ENCODE measurements around the gene SLC6A15. TPM values are rescaled to one million over a fixed set of nuclear protein-coding genes. Genes with fewer than 3 reads are reported as not detected.

SLC6A15 gene
- total and polyA plus RNA-seq, 2 experiments from 2014 or later = 1.0 to 1.2 TPM

DNA sequence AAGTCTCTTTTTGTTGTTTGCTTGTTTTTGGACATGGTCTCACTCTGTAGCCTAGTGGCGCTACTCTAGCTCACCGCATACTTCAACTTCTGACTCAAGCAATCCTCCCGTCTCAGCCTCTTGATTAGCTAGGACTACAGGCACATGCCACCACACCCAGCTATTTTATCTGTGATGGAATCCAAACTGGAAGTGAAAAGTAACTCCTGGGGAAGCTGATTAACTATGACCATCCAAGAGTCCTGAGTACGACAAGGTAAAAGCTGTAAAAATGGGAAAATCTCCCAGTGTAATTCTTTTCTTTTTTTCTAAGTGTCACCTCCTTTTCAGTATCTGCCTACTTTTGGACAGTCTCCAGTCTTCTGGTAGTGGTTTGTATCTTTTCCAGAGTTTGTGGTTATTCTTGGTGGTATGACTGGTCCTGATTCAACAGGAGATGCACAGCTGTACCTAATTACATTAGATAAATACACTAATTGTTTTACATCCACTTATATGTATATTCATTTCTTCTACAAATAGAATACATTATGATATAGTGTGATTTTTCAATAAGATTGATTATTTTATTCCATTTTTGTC, 97.8 kb downstream of the SLC6A15 start:
- TF ChIP-seq, protein P1, sequence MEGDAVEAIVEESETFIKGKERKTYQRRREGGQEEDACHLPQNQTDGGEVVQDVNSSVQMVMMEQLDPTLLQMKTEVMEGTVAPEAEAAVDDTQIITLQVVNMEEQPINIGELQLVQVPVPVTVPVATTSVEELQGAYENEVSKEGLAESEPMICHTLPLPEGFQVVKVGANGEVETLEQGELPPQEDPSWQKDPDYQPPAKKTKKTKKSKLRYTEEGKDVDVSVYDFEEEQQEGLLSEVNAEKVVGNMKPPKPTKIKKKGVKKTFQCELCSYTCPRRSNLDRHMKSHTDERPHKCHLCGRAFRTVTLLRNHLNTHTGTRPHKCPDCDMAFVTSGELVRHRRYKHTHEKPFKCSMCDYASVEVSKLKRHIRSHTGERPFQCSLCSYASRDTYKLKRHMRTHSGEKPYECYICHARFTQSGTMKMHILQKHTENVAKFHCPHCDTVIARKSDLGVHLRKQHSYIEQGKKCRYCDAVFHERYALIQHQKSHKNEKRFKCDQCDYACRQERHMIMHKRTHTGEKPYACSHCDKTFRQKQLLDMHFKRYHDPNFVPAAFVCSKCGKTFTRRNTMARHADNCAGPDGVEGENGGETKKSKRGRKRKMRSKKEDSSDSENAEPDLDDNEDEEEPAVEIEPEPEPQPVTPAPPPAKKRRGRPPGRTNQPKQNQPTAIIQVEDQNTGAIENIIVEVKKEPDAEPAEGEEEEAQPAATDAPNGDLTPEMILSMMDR (IDR thresholded peaks at IDR 0.05; ENCODE audit: low read depth, low read length) = no peak
- Histone ChIP-seq H3K4me1 (ENCODE audit: low read depth) (peaks cover 5% of the 10 kb centered on the region), H3K27ac (no peak overlapping the region), H3K27me3 (no peaks in the 10 kb centered on the region), H3K9me3 (ENCODE audit: low read depth) (no peaks in the 10 kb centered on the region), H3K36me3 (no peaks in the 10 kb centered on the region), H3K4me3 (no peak overlapping the region)
- DNase-seq (ENCODE audit: low read depth in 1 of 2, low spot score in 1 of 2) = no peak

DNA sequence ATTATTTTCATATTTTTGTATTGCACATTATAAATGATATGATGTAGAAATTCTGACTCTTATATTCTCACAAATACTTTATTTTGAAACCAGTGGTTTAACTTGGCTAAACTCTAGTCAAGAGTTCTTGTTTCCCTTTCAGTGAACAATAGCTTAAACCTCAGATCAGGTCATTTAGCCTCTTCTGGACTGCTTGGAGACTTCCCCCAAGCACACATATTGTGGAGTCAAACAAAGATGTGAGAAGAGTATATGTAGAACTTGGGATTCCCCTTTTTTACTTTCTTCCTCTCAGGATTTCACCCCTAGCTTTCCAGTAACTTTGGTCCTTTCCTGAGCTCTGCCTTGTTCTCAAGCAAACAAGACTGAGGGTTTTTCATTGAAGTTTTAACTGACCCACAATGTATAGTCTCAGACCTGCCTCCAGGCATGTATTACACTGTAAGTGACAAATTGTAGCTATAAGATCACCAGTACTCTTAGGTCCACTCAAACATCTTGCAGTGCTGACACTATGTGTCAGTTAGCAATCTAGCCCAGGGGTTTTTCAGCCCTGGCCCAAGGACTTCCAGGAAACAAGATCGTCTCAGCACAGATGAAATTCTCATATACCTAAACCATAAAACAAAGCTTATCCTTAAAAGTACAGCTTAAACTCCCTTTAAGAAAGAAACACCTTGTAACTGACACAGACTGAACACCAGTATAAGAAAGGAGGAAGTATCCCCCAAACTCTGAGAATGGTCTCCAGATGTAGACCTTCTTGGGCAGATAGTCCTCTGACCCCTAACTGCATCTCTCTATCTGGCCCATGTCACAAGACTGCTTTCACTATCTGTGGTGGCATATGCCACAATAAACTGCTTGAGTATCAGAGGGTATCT, 98.6 kb downstream of the SLC6A15 start:
- peak overlapping the region; percentile 3 for H3K27ac ChIP-seq
- no peaks in the 10 kb centered on the region for H3K27me3 ChIP-seq
- DNase-seq (ENCODE audit: low read depth in 1 of 2, low spot score in 1 of 2) = no peak
- H3K4me1 ChIP-seq (ENCODE audit: low read depth) = peaks cover 12% of the 10 kb centered on the region
- TF ChIP-seq, protein P1 (IDR thresholded peaks at IDR 0.05; ENCODE audit: low read depth, low read length) = no peak
- no peaks in the 10 kb centered on the region for H3K36me3 ChIP-seq
- no peak overlapping the region for H3K4me3 ChIP-seq
- no peaks in the 10 kb centered on the region for H3K9me3 ChIP-seq (ENCODE audit: low read depth)

DNA sequence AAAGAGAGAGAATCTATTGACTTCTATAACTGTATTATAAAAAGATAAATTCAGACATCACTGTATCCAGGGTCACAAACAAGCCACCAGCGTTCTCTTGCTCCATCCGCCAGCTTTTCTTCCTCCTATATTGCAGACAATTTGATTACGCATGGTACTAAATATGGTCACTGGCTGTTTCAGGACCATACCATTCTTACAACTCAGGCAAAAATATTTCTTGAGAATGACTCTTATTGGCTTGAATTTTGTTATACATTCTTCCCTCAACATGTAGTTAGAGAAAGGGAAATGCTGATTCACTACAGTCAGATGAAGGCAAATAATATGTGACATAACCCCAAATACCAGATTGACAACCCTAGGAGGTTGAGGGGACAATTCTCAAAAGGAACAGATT, 101.3 kb downstream of the SLC6A15 start:
- H3K4me1 ChIP-seq (ENCODE audit: low read depth) = peaks cover 29% of the 10 kb centered on the region
- H3K36me3 ChIP-seq = no peaks in the 10 kb centered on the region
- no peaks in the 10 kb centered on the region for H3K27me3 ChIP-seq
- no peak overlapping the region for H3K27ac ChIP-seq
- TF ChIP-seq, protein P1 (IDR thresholded peaks at IDR 0.05; ENCODE audit: low read depth, low read length) = no peak
- DNase-seq (ENCODE audit: low read depth in 1 of 2, low spot score in 1 of 2) = no peak
- H3K4me3 ChIP-seq = no peak overlapping the region
- H3K9me3 ChIP-seq (ENCODE audit: low read depth) = no peaks in the 10 kb centered on the region

DNA sequence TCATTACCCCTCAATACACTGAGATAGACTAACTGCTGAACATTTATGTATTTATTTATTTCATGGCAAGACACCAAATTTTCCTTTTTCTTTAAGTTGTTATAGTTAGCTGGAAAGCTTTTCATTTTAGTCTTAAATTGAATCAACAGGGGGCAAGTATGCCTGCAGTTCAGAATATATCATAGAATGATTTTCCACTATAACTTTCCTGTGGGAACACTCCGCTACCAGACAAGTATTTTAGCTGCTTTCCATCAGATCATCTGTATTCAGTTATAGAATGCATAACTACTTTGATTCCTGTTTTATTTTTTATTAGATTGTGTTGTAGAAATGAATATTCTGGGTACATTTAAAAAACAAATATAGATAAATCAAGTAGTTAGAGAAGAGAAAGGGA, 102.0 kb downstream of the SLC6A15 start:
- Histone ChIP-seq H3K4me3 (no peak overlapping the region), H3K27ac (no peak overlapping the region), H3K36me3 (no peaks in the 10 kb centered on the region), H3K27me3 (no peaks in the 10 kb centered on the region), H3K4me1 (ENCODE audit: low read depth) (peaks cover 29% of the 10 kb centered on the region), H3K9me3 (ENCODE audit: low read depth) (no peaks in the 10 kb centered on the region)
- TF ChIP-seq, protein P1 (IDR thresholded peaks at IDR 0.05; ENCODE audit: low read depth, low read length) = no peak
- no peak for DNase-seq (ENCODE audit: low read depth in 1 of 2, low spot score in 1 of 2)

Other genes starting within 250 kb of the SLC6A15 start
- gene TSPAN19, start 123.5 kb upstream of the SLC6A15 start, total RNA-seq = 0.06 and 0.74 TPM in 2 replicates
- 0.95 and 1.9 TPM in 2 replicates for gene TSPAN19, start 123.5 kb upstream of the SLC6A15 start, polyA plus RNA-seq
- gene LRRIQ1, start 123.6 kb upstream of the SLC6A15 start, total RNA-seq = 0.18 and 2.0 TPM in 2 replicates
- gene LRRIQ1, start 123.6 kb upstream of the SLC6A15 start, polyA plus RNA-seq = 0.26 and 6.9 TPM in 2 replicates